Measurements from ENCODE around the gene POP5.

The POP5 gene

DNA sequence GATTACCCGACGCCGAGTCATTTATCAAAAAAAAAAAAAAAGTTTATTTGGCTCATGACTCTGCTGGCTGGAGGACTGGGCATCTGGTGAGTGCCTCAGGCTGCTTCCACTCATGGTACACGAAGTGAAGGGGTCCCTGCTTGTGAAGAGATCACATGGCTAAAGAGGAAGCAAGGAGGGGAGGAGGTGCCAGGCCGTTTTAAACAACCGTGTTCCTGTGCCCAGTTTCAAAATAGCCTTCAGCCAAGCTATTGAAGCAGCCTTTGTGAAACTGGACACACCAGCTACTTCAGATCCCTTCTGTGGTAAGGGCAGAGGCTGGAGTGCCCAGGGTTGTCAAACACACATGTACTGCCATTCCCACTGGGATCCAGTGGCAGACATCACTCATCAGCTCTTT is 7.6 kb downstream of the POP5 start:
- Histone ChIP-seq H3K9me2 (replicated peaks; ENCODE audit: insufficient read depth, low read length) (no peaks in the 10 kb centered on the region), H3K27me3 (ENCODE audit: low read length) (no peaks in the 10 kb centered on the region), H3K4me2 (ENCODE audit: low read depth, low read length, poor library complexity, severe bottlenecking) (no peak overlapping the region), H2AFZ (ENCODE audit: low read depth, low read length, severe bottlenecking) (no peak overlapping the region), H4K20me1 (ENCODE audit: low read depth, low read length) (no peaks in the 10 kb centered on the region), H3K79me2 (ENCODE audit: insufficient read depth, low read length) (no peaks in the 10 kb centered on the region), H3K9me3 (ENCODE audit: insufficient read depth, low read length) (no peaks in the 10 kb centered on the region), H3K9ac (ENCODE audit: low read length) (no peak overlapping the region), H3K36me3 (ENCODE audit: low read length) (peaks cover 23% of the 10 kb centered on the region), H3F3A (ENCODE audit: insufficient read depth) (peaks cover 15% of the 10 kb centered on the region), H3K4me3 (ENCODE audit: insufficient read depth, low read length, poor library complexity, severe bottlenecking) (no peak overlapping the region), H3K27ac (ENCODE audit: low read depth, low read length) (no peak overlapping the region)
- TF ChIP-seq EZH2phosphoT487 (conservative IDR thresholded peaks at IDR 0.05; ENCODE audit: low read length) = no peak
- TF ChIP-seq, protein P1, sequence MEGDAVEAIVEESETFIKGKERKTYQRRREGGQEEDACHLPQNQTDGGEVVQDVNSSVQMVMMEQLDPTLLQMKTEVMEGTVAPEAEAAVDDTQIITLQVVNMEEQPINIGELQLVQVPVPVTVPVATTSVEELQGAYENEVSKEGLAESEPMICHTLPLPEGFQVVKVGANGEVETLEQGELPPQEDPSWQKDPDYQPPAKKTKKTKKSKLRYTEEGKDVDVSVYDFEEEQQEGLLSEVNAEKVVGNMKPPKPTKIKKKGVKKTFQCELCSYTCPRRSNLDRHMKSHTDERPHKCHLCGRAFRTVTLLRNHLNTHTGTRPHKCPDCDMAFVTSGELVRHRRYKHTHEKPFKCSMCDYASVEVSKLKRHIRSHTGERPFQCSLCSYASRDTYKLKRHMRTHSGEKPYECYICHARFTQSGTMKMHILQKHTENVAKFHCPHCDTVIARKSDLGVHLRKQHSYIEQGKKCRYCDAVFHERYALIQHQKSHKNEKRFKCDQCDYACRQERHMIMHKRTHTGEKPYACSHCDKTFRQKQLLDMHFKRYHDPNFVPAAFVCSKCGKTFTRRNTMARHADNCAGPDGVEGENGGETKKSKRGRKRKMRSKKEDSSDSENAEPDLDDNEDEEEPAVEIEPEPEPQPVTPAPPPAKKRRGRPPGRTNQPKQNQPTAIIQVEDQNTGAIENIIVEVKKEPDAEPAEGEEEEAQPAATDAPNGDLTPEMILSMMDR (IDR thresholded peaks at IDR 0.05; ENCODE audit: insufficient read depth, low read length, poor library complexity, severe bottlenecking) = no peak

DNA sequence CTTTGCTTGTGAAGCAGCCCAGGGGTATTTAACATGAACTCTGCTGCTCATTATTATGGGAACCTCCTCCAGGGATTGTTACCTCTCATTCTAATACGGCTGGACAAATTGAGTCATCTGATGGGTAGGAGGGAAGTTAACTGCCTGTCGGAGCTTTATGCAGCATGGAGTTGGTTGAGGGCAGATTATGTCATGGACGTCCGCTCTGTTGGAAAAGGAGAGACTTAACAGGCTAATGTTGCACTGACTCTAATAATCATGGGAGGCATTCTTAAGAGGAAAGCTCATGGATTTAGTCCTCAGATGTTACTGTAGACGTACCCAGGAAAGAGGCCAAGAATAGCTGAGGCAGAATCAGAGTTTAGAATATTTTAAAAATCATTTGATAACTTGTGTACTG is 9.9 kb downstream of the POP5 start:
- Histone ChIP-seq H3K9me2 (replicated peaks; ENCODE audit: insufficient read depth, low read length) (no peaks in the 10 kb centered on the region), H2AFZ (ENCODE audit: low read depth, low read length, severe bottlenecking) (no peak overlapping the region), H3K27ac (ENCODE audit: low read depth, low read length) (no peak overlapping the region), H4K20me1 (ENCODE audit: low read depth, low read length) (no peaks in the 10 kb centered on the region), H3F3A (ENCODE audit: insufficient read depth) (peaks cover 6% of the 10 kb centered on the region; the same call in 1 of the 2 replicates), H3K4me2 (ENCODE audit: low read depth, low read length, poor library complexity, severe bottlenecking) (no peak overlapping the region), H3K36me3 (ENCODE audit: low read length) (peaks cover 20% of the 10 kb centered on the region), H3K79me2 (ENCODE audit: insufficient read depth, low read length) (no peaks in the 10 kb centered on the region), H3K9me3 (ENCODE audit: insufficient read depth, low read length) (no peaks in the 10 kb centered on the region), H3K27me3 (ENCODE audit: low read length) (no peaks in the 10 kb centered on the region), H3K9ac (ENCODE audit: low read length) (no peak overlapping the region), H3K4me3 (ENCODE audit: insufficient read depth, low read length, poor library complexity, severe bottlenecking) (no peak overlapping the region)
- TF ChIP-seq EZH2phosphoT487 (conservative IDR thresholded peaks at IDR 0.05; ENCODE audit: low read length) = no peak
- TF ChIP-seq, protein P1 (IDR thresholded peaks at IDR 0.05; ENCODE audit: insufficient read depth, low read length, poor library complexity, severe bottlenecking) = no peak

DNA sequence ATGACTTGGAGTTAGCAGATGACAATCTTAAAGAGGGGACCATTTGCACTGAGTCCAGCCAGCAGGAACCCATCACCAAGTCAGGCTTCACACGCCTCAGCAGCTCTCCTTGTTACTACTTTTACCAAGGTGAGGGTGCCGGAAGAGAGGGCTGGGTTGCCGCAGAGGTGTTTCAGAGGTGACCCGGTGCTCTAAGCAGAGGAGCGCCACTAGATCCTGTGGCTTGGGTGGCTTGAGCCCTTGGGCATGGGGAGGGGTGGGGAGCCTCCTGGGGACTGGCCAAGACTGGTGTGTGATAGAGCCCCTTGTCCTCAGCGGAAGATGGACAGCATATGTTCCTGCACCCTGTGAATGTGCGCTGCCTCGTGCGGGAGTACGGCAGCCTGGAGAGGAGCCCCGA is 17.7 kb downstream of the POP5 start:
- Histone ChIP-seq H3K9me3 (ENCODE audit: insufficient read depth, low read length) (no peaks in the 10 kb centered on the region), H3K79me2 (ENCODE audit: insufficient read depth, low read length) (no peaks in the 10 kb centered on the region), H3K36me3 (ENCODE audit: low read length) (peaks cover 28% of the 10 kb centered on the region), H3K9ac (ENCODE audit: low read length) (no peak overlapping the region), H3K4me2 (ENCODE audit: low read depth, low read length, poor library complexity, severe bottlenecking) (no peak overlapping the region), H3K9me2 (replicated peaks; ENCODE audit: insufficient read depth, low read length) (no peaks in the 10 kb centered on the region), H2AFZ (ENCODE audit: low read depth, low read length, severe bottlenecking) (no peak overlapping the region), H3K27me3 (ENCODE audit: low read length) (no peaks in the 10 kb centered on the region), H3K27ac (ENCODE audit: low read depth, low read length) (no peak overlapping the region), H3F3A (ENCODE audit: insufficient read depth) (no peaks in the 10 kb centered on the region), H3K4me3 (ENCODE audit: insufficient read depth, low read length, poor library complexity, severe bottlenecking) (no peak overlapping the region), H4K20me1 (ENCODE audit: low read depth, low read length) (no peaks in the 10 kb centered on the region)
- TF ChIP-seq, protein P1 (IDR thresholded peaks at IDR 0.05; ENCODE audit: insufficient read depth, low read length, poor library complexity, severe bottlenecking) = no peak
- TF ChIP-seq EZH2phosphoT487 (conservative IDR thresholded peaks at IDR 0.05; ENCODE audit: low read length) = no peak

Data from SU-DHL-6 (cell line).